CD4-positive, alpha-beta T cell (primary cell): ENCODE data around the gene LHFPL6. TPM values are rescaled to one million over a fixed set of nuclear protein-coding genes. Genes with fewer than 3 reads are reported as not detected.

ENCODE experiments used
- ATAC-seq: fragments of 200-7000 bp; cut with Tn5 transposase; one replicate; pipeline ENCODE4 v1.10.0; 2022; ENCODE audit warnings: mild to moderate bottlenecking; ENCODE audit not compliant: poor library complexity
- CTCF ChIA-PET: fragments of 350-600 bp; sonication (Branson Sonifier 250); formaldehyde crosslinking; loops from one replicate; lab custom pipeline; 2021; ENCODE audit warnings: antibody characterized with exemption, inconsistent platforms; lab: Charles Lee
- POLR2A ChIA-PET: fragments of 350-600 bp; sonication (Branson Sonifier 250); formaldehyde crosslinking; loops from one replicate; lab custom pipeline; 2021; ENCODE audit warnings: antibody characterized with exemption, inconsistent platforms; lab: Charles Lee
- DNase-seq, 14 experiments: peaks; one replicate each; pipeline ENCODE4 v3.0.0-alpha.2; 2013 to 2020; ENCODE audit warnings: mixed read lengths in 2 of 14
- H3K27ac ChIP-seq, 2 donors: one replicate each; pipeline versions ENCODE4 v1.5.1 to v1.7.0; 2013; ENCODE audit warnings: low read length in 2 of 2, low read depth in 1 of 2, mild to moderate bottlenecking in 1 of 2
- H3K27me3 ChIP-seq, 2 experiments: 1 replicate in 1 of 2; 2 replicates in 1 of 2; pipeline versions ENCODE4 v1.6.1 to v1.7.0; 2013; ENCODE audit warnings: low read length in 2 of 2, control low read depth in 1 of 2, mild to moderate bottlenecking in 1 of 2, moderate library complexity in 1 of 2; ENCODE audit not compliant: insufficient read depth in 2 of 2, control insufficient read depth in 1 of 2
- H3K36me3 ChIP-seq: one replicate; pipeline ENCODE4 v1.6.1; 2013; ENCODE audit warnings: low read length, control low read depth; ENCODE audit not compliant: insufficient read depth
- H3K4me1 ChIP-seq: one replicate; pipeline ENCODE4 v1.6.1; 2013; ENCODE audit warnings: low read length, control low read depth; ENCODE audit not compliant: insufficient read depth
- H3K4me3 ChIP-seq: one replicate; pipeline ENCODE4 v1.5.1; 2013; ENCODE audit warnings: mild to moderate bottlenecking, low read length, moderate library complexity
- H3K9me3 ChIP-seq, 2 experiments: 1 replicate in 1 of 2; 2 replicates in 1 of 2; pipeline versions ENCODE4 v1.6.1 to v1.7.0; 2013; ENCODE audit warnings: low read length in 2 of 2, mild to moderate bottlenecking in 2 of 2, control low read depth in 1 of 2, moderate library complexity in 1 of 2; ENCODE audit not compliant: control insufficient read depth in 1 of 2, insufficient read depth in 1 of 2
- H3K27ac Mint-ChIP-seq: one replicate; pipeline ENCODE4 v1.8.0; 2020; ENCODE audit warnings: mixed read lengths
- H3K27me3 Mint-ChIP-seq: one replicate; pipeline ENCODE4 v1.8.0; 2021; ENCODE audit warnings: mixed read lengths
- H3K36me3 Mint-ChIP-seq: one replicate; pipeline ENCODE4 v1.8.0; 2021; ENCODE audit warnings: low read depth, mixed read lengths
- H3K4me1 Mint-ChIP-seq: one replicate; pipeline ENCODE4 v1.8.0; 2021; ENCODE audit warnings: low read depth, mixed read lengths
- H3K4me3 Mint-ChIP-seq: one replicate; pipeline ENCODE4 v1.8.0; 2020; ENCODE audit warnings: mild to moderate bottlenecking, mixed read lengths
- H3K9me3 Mint-ChIP-seq: one replicate; pipeline ENCODE4 v1.8.0; 2020; ENCODE audit warnings: mixed read lengths
- intact Hi-C, 2 experiments: fragments of 100-400 bp; cut with DNase I in 1 of 2; cut with micrococcal nuclease in 1 of 2; formaldehyde crosslinking; loops; one replicate each; pipeline versions ENCODE4 v1.15.1 to v1.9.0; 2023 to 2025; cut with DNase I, micrococcal nuclease
- total RNA-seq, 174 experiments: library from RNA in 2 of 174; stranded (reverse) in 2 of 174; gene quantifications; one replicate each; pipeline ENCODE4 v1.2.3 and lab custom pipeline; 2021 to 2026
- TF ChIP-seq, protein P1 (sequence below): fragments of 200-600 bp; IDR thresholded peaks from one replicate; pipeline ENCODE4 v1.8.0; 2022; ENCODE audit warnings: antibody characterized with exemption, mild to moderate bottlenecking

The LHFPL6 gene
- total RNA-seq, 2 experiments from 2014 or later: not detected

DNA sequence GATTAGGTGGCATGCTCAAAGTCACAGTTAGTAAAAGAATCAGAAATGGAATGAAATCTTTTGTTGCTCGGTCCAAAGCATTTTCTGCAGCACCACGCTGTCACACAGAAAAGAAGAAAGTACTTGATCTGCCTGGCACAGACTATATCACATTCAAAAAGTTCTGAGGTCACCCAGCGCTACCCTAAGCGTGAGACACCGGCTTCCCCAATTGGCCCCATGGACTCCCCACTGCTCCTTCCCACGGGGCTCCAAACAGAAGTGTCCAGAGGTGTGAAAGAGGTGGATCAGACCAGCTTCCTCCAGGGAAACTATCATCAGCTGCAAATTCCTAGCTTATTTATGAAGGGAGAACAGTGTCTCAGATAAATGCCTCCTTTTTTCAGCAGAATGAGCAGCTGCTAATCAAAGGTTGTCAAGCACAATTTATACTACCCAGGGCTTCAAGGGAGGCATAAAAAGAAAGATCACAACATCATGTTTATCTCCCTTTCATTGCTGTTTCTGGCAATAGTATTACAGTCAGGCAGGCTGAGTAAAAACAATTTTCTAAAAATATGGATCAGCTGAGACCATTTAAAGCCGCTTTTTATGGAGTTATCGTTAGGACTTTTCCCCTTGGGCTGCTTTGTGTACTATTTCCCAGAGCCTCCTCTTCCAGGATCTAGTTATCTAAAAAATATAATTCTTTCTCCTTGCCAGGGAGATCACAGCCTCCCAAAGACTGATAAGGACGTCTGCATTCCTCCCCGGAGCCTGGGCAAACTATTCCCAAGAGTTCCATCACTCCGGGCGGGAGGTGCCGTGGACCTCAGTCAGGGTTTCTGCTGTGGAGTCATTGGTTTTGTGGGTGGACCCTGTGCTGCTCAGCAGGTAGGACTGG lies 208.0 kb downstream of the LHFPL6 start:
- Histone ChIP-seq H3K36me3 (no peaks in the 10 kb centered on the region), H3K9me3 (no peaks in the 10 kb centered on the region), H3K4me3 (no peak overlapping the region), H3K27ac (no peak overlapping the region), H3K27me3 (peaks cover 0 to 6% of the 10 kb centered on the region in 2 experiments), H3K4me1 (no peaks in the 10 kb centered on the region)
- Mint-ChIP-seq H3K4me3 (no peak overlapping the region), H3K36me3 (no peaks in the 10 kb centered on the region), H3K9me3 (no peaks in the 10 kb centered on the region), H3K27me3 (peaks cover 3% of the 10 kb centered on the region), H3K4me1 (no peaks in the 10 kb centered on the region), H3K27ac (no peak overlapping the region)
- CTCF ChIA-PET: no interaction called here
- TF ChIP-seq, protein P1, sequence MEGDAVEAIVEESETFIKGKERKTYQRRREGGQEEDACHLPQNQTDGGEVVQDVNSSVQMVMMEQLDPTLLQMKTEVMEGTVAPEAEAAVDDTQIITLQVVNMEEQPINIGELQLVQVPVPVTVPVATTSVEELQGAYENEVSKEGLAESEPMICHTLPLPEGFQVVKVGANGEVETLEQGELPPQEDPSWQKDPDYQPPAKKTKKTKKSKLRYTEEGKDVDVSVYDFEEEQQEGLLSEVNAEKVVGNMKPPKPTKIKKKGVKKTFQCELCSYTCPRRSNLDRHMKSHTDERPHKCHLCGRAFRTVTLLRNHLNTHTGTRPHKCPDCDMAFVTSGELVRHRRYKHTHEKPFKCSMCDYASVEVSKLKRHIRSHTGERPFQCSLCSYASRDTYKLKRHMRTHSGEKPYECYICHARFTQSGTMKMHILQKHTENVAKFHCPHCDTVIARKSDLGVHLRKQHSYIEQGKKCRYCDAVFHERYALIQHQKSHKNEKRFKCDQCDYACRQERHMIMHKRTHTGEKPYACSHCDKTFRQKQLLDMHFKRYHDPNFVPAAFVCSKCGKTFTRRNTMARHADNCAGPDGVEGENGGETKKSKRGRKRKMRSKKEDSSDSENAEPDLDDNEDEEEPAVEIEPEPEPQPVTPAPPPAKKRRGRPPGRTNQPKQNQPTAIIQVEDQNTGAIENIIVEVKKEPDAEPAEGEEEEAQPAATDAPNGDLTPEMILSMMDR: no peak
- POLR2A ChIA-PET: no interaction called here
- no peak for DNase-seq
- intact Hi-C loops: no loop called here
- no peak for ATAC-seq

DNA sequence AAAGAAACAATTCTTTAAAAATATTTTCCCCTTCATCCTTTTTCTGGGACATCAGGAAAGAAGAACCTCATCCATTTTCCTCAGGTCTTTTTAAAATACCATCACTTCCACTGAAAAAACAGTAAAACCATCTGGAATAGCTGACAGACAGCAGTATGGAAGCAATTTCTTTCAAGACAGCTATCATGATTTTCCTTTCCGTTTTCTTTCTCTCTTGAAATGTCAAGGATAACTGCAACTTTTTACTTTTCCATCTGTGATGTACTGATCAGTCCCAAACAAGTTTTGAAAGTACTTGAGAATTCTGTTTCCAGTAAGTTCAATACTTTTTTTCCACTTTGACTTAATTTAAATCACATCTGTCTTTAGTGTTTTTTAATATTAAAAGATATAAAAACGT lies 211.2 kb downstream of the LHFPL6 start:
- no peaks in the 10 kb centered on the region for H3K9me3 Mint-ChIP-seq
- Histone ChIP-seq H3K4me3 (no peak overlapping the region), H3K27me3 (peaks cover 0 to 6% of the 10 kb centered on the region in 2 experiments), H3K9me3 (no peaks in the 10 kb centered on the region), H3K4me1 (no peaks in the 10 kb centered on the region), H3K27ac (no peak overlapping the region), H3K36me3 (no peaks in the 10 kb centered on the region)
- DNase-seq (no peak), ATAC-seq (no peak)
- intact Hi-C loops: no loop called here
- H3K4me1 Mint-ChIP-seq: no peaks in the 10 kb centered on the region
- TF ChIP-seq, protein P1: no peak
- H3K4me3 Mint-ChIP-seq: no peak overlapping the region
- ChIA-PET POLR2A (no interaction called here), CTCF (no interaction called here)
- no peak overlapping the region for H3K27ac Mint-ChIP-seq
- H3K27me3 Mint-ChIP-seq: no peaks in the 10 kb centered on the region
- no peaks in the 10 kb centered on the region for H3K36me3 Mint-ChIP-seq

GRCh38 chr13:39389013-39389412 lies 214.0 kb downstream of the LHFPL6 start:
- H3K4me3 Mint-ChIP-seq: no peak overlapping the region
- DNase-seq (no peak), ATAC-seq (no peak)
- ChIA-PET POLR2A (no interaction called here), CTCF (no interaction called here)
- Histone ChIP-seq H3K9me3 (no peaks in the 10 kb centered on the region), H3K36me3 (no peaks in the 10 kb centered on the region), H3K27me3 (peaks cover 0 to 3% of the 10 kb centered on the region in 2 experiments), H3K4me1 (no peaks in the 10 kb centered on the region), H3K27ac (no peak overlapping the region), H3K4me3 (no peak overlapping the region)
- no peaks in the 10 kb centered on the region for H3K4me1 Mint-ChIP-seq
- intact Hi-C loops: no loop called here
- H3K27ac Mint-ChIP-seq: no peak overlapping the region
- no peaks in the 10 kb centered on the region for H3K36me3 Mint-ChIP-seq
- peaks cover 5% of the 10 kb centered on the region for H3K27me3 Mint-ChIP-seq
- TF ChIP-seq, protein P1: no peak
- no peaks in the 10 kb centered on the region for H3K9me3 Mint-ChIP-seq
